Measurements from ENCODE around the gene RGS21.
"Not testable (repeated sequence)": the region's sequence is repeated elsewhere in the genome, so short reads cannot be mapped to it uniquely, and the experiment has no call there.

RGS21 gene, protein sequence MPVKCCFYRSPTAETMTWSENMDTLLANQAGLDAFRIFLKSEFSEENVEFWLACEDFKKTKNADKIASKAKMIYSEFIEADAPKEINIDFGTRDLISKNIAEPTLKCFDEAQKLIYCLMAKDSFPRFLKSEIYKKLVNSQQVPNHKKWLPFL

DNA sequence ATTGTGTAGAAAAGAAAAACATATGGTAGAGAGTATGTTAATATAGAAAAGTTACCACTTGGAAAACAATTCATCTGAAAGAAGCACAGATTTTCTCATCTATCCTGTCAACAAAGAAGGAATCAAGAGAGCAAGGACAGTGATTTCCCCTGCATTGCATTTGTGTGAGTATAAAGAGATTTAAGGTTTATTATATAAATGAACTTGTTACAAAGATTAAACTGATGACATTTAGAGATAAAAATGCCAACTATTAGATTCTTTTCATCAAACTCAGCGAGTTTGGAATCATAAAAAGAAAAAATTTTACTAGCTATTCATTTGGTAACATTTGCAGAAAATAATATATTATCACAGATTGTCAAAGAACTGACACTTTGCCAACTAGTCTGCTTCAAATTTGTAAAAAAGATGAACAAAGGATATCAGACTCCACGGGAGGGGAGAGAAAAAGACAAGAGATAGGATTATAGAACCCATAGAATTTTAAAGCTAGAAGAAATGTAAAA, at the start of gene RGS21:
TSS of gene RGS21 (plus strand) at position 51 of the 509 bp plus-strand sequence. CDS start 26,045 bp downstream, outside the sequence.
- H3K9me3 ChIP-seq (ENCODE audit: control insufficient read depth, insufficient read depth, low read length) = no peaks in the 10 kb centered on the region
- H3K36me3 ChIP-seq (ENCODE audit: insufficient read depth, low read length) = no peaks in the 10 kb centered on the region
- H3K9ac ChIP-seq (ENCODE audit: low read depth, low read length) = no peak within 1 kb of the TSS
- no peaks in the 10 kb centered on the region for H3K4me1 ChIP-seq (ENCODE audit: insufficient read depth, low read length)

DNA sequence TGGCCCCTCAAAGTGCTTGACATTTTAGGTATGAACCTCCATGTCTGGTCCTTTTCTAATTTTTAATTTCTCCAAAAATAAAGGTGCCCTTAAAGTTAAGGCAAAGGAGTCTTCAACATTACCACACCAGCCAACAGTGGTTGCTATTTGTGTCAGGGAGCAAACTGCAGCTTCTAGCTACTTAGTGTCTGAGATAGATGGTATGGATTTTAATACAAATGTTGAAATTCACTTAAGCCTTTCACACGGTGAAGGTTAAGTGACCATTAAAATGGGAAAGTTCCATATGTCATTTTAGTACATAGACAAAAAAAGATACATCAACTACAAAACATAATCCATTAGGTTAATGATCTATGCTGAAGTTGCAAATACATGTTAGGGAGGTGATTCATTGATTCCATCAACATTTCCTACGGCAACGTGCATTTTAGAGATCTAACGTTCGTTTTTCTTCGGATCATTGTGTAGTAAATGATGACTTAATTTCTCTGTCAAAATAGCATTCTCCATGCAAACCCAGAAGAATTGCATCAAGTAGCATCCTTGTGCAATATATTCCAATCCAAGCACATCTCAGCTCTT, 48.2 kb upstream of the RGS21 start:
- Histone ChIP-seq H3K36me3 (ENCODE audit: insufficient read depth, low read length) (no peaks in the 10 kb centered on the region), H3K9ac (ENCODE audit: low read depth, low read length) (no peak overlapping the region), H3K9me3 (ENCODE audit: control insufficient read depth, insufficient read depth, low read length) (no peaks in the 10 kb centered on the region), H3K4me1 (ENCODE audit: insufficient read depth, low read length) (no peaks in the 10 kb centered on the region)

DNA sequence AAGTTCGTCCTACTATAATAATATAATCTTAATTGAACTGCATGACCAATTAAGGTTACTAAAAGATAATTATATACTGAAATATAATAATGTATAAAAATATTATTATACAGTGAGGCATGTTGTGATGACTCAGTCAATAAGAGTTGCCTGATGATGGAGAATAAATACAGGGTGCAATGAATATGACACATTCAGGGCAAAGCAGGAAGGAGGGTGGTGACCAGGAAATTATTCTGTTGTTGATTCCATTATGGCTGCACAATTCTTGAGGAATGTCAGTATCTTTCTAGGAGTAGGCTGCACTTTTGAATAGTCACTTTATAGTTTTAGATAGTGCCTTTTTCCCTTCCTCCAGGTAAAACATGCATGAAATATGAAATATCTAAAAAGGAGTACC, 46.4 kb upstream of the RGS21 start:
- no peaks in the 10 kb centered on the region for H3K36me3 ChIP-seq (ENCODE audit: insufficient read depth, low read length)
- no peaks in the 10 kb centered on the region for H3K9me3 ChIP-seq (ENCODE audit: control insufficient read depth, insufficient read depth, low read length)
- no peak overlapping the region for H3K9ac ChIP-seq (ENCODE audit: low read depth, low read length)
- no peaks in the 10 kb centered on the region for H3K4me1 ChIP-seq (ENCODE audit: insufficient read depth, low read length)

DNA sequence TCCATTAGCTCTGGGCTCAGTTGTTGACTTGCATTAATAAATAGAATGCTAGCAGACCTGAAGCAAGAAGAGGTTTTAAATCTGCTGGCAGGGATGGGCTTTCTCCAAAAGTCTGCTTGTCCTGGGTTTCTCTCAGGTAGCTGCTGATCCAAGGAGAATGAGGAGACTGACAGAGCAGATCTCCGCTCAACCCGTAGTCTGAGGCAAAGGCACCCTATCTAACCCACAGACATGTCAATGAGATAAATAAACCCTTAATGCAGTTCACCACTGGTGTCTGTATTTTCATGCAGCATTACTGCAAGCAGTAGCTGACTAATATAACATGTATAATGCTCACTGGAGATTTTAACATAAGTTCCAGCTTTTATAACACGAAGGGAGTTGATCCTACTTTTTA, 44.1 kb upstream of the RGS21 start:
- Histone ChIP-seq H3K9ac (ENCODE audit: low read depth, low read length) (no peak overlapping the region), H3K4me1 (ENCODE audit: insufficient read depth, low read length) (no peaks in the 10 kb centered on the region), H3K36me3 (ENCODE audit: insufficient read depth, low read length) (no peaks in the 10 kb centered on the region), H3K9me3 (ENCODE audit: control insufficient read depth, insufficient read depth, low read length) (no peaks in the 10 kb centered on the region)

DNA sequence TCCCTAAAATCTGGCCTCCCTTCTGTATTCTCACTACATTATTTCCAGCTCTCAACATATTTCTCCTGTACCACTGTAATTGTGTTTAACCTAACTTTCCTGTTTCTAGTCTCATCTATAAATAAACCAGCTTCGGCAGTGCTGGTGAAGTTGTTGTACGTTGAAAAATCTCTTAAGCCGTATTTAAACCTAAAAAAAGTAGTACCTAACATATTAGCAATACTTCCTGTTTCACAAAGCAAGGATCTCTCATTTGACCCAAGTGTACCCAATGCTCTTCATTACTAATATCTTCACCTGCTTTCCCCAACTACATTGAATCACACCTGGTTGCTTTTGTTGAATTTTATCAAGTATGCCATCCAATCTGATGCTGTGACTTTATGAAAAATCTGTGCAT, 42.2 kb upstream of the RGS21 start:
- no peaks in the 10 kb centered on the region for H3K9me3 ChIP-seq (ENCODE audit: control insufficient read depth, insufficient read depth, low read length)
- H3K4me1 ChIP-seq (ENCODE audit: insufficient read depth, low read length) = no peaks in the 10 kb centered on the region
- no peak overlapping the region for H3K9ac ChIP-seq (ENCODE audit: low read depth, low read length)
- no peaks in the 10 kb centered on the region for H3K36me3 ChIP-seq (ENCODE audit: insufficient read depth, low read length)

DNA sequence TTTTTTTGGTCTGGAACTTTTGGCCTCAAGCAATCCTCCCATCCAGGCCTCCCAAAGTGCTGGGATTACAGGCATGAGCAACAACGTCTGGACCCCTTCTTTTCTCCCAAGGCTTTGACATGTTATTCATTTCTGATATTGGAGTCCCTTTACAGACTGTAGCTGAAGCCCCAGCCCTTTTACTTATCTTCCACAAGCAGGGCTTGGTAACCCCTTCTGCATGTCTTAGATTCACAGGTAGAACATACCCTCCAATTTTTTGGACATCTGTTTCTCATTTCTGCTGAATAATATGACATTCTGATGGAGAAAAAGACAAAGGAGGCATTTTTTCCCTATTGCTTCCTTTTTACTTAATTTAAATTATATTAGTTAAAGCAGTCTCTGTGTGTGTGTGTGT, 39.2 kb upstream of the RGS21 start:
- no peaks in the 10 kb centered on the region for H3K4me1 ChIP-seq (ENCODE audit: insufficient read depth, low read length)
- H3K9ac ChIP-seq (ENCODE audit: low read depth, low read length) = no peak overlapping the region
- peaks cover 3% of the 10 kb centered on the region; the same call in 1 of the 2 replicates for H3K9me3 ChIP-seq (ENCODE audit: control insufficient read depth, insufficient read depth, low read length)
- H3K36me3 ChIP-seq (ENCODE audit: insufficient read depth, low read length) = no peaks in the 10 kb centered on the region

DNA sequence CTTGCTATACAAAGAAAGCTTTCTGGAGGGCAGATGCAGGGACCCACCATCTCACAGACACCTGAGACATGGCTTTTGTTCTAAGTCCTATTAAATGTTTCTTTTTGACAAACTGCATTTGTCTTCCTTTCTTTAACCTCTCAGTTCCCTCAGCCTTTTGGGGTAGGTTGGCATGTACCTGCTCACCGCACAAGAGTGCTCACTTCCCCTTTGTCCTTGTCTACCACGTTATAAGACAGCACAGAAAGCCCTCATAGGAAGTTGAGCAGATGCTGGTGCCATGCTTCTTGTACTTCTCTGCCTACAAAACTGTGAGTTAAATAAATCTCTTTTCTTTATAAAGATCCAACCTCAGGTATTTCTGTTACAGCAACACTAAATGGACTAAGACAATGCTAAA, 31.9 kb upstream of the RGS21 start:
- Histone ChIP-seq H3K9ac (ENCODE audit: low read depth, low read length) (no peak overlapping the region), H3K4me1 (ENCODE audit: insufficient read depth, low read length) (no peaks in the 10 kb centered on the region), H3K9me3 (ENCODE audit: control insufficient read depth, insufficient read depth, low read length) (peaks cover 3% of the 10 kb centered on the region)

DNA sequence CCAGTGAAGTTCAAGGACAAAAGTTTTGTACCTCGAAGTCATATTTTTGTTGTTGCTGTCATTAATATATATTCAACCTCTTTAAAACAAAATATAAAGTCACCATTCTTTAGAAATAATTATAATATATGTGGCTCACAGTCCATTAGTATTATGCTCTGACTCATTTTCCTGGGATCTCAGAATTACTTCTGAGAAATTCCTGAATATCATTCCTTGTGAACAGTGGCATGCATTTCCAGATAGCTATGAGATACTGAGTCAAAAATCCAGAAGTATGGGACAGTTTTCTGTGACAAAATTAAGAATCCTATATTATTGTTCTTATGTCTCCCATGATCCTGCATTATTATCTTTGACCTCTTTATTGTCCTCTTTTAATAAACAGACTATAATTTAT, 13.8 kb upstream of the RGS21 start:
- Histone ChIP-seq H3K9me3 (ENCODE audit: control insufficient read depth, insufficient read depth, low read length) (peaks cover 4% of the 10 kb centered on the region; the same call in 1 of the 2 replicates), H3K4me1 (ENCODE audit: insufficient read depth, low read length) (no peaks in the 10 kb centered on the region), H3K9ac (ENCODE audit: low read depth, low read length) (no peak overlapping the region), H3K36me3 (ENCODE audit: insufficient read depth, low read length) (no peaks in the 10 kb centered on the region)

More for the DNA sequence above, 31.9 kb upstream of the RGS21 start:
- H3K36me3 ChIP-seq (ENCODE audit: insufficient read depth, low read length) = no peaks in the 10 kb centered on the region

DNA sequence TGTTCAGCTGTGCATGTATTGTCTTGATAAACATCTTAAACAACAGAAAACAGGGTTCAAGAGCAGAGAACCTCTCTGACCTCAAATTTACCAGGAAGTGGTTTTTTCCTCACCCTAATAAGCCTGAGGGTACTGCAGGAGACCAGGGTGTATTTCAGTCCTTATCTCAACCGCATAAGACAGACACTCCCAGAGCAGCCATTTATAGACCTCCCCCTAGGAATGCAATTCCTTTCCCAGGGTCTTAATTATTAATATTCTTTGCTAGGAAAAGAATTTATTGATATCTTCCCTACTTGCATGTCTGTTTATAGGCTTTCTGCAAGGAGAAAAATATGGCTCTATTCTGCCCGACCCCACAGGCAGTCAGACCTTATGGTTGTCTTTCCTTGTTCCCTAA, 8.5 kb upstream of the RGS21 start:
- H3K9me3 ChIP-seq (ENCODE audit: control insufficient read depth, insufficient read depth, low read length); H3K4me1 ChIP-seq (ENCODE audit: insufficient read depth, low read length); H3K9ac ChIP-seq (ENCODE audit: low read depth, low read length); H3K36me3 ChIP-seq (ENCODE audit: insufficient read depth, low read length): not testable (repeated sequence)

DNA sequence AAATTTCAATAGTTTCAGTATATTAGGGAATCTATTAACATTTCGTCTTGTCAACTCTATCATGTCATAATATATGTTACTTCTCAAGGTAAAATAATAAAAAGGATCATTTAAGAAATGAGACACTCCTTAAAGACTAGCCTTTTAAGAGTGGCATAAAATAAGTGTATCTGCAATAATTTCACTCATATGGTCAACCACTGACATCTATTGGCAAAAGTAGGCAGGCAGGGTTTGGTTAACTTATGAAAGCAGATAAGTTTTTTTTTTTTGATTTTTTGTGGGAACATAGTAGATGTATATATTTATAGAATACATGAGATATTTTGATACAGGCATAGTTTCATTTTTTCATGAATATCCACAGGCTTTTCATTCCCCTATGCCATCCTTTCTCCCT, 5.5 kb upstream of the RGS21 start:
- peaks cover 4% of the 10 kb centered on the region; the same call in 1 of the 2 replicates for H3K9me3 ChIP-seq (ENCODE audit: control insufficient read depth, insufficient read depth, low read length)

DNA sequence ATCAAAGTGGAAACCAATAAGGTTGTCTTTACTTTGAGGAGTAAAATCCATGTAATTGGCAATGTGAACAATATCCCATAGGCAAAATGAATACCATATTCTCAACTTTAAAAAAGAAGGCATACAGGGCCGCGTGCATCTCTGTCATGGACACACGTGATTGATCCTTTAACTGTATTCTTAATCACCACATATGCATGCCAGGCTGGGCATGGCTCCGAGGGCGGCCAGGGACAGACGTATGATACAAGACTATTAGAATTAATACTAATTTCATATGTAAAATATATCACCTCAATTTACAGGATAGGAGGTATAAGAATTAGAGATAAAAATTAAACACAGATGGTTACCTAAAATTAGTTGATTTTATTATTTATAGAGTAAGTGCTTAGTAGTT, 11.2 kb downstream of the RGS21 start:
- Histone ChIP-seq H3K9me3 (ENCODE audit: control insufficient read depth, insufficient read depth, low read length) (no peaks in the 10 kb centered on the region), H3K9ac (ENCODE audit: low read depth, low read length) (no peak overlapping the region), H3K4me1 (ENCODE audit: insufficient read depth, low read length) (no peaks in the 10 kb centered on the region), H3K36me3 (ENCODE audit: insufficient read depth, low read length) (no peaks in the 10 kb centered on the region)

More for the DNA sequence above, 5.5 kb upstream of the RGS21 start:
- no peak overlapping the region for H3K9ac ChIP-seq (ENCODE audit: low read depth, low read length)
- no peaks in the 10 kb centered on the region for H3K36me3 ChIP-seq (ENCODE audit: insufficient read depth, low read length)
- no peaks in the 10 kb centered on the region for H3K4me1 ChIP-seq (ENCODE audit: insufficient read depth, low read length)

DNA sequence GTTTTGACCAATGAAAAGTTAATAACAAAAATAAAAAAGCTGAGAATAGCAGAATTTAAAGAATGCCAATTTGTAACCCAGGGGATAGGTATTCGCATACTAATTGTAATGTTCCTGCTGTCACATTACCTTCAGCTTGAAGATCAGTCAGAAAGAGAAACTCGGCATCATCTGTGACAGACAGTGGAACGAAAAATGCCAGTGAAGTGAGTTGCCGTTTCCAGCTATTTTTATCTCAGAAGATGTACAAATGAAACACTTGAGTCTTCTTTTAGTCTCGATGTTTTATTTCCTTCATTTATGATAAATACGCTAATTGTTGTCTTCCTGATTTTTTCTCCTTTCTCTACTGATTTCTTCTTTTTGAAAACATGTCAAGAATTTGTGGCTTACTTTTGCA, 26.1 kb downstream of the RGS21 start:
- Histone ChIP-seq H3K9ac (ENCODE audit: low read depth, low read length) (no peak overlapping the region), H3K9me3 (ENCODE audit: control insufficient read depth, insufficient read depth, low read length) (no peaks in the 10 kb centered on the region; the same call in 1 of the 2 replicates), H3K36me3 (ENCODE audit: insufficient read depth, low read length) (no peaks in the 10 kb centered on the region), H3K4me1 (ENCODE audit: insufficient read depth, low read length) (no peaks in the 10 kb centered on the region)

DNA sequence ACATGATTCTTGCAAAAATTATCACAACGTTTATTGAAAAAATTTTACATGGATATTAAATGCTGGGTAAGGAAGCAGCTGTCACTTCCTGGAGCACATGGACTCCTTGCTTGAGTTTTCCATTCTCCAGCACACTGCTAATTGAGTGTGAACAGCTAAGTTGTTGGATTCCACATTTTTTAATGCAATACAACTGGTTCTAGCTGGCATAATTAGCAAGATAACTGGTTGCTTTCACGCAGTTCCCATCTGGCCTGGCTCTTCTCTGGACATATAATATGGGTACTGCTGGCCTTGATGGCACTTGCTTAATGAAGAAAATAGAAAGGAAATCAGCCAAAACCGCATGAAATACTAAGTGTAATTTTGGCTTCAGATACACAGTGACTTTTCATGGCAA, 26.6 kb downstream of the RGS21 start:
- H3K9me3 ChIP-seq (ENCODE audit: control insufficient read depth, insufficient read depth, low read length) = no peaks in the 10 kb centered on the region; the same call in 1 of the 2 replicates
- no peaks in the 10 kb centered on the region for H3K36me3 ChIP-seq (ENCODE audit: insufficient read depth, low read length)
- no peak overlapping the region for H3K9ac ChIP-seq (ENCODE audit: low read depth, low read length)
- H3K4me1 ChIP-seq (ENCODE audit: insufficient read depth, low read length) = no peaks in the 10 kb centered on the region

DNA sequence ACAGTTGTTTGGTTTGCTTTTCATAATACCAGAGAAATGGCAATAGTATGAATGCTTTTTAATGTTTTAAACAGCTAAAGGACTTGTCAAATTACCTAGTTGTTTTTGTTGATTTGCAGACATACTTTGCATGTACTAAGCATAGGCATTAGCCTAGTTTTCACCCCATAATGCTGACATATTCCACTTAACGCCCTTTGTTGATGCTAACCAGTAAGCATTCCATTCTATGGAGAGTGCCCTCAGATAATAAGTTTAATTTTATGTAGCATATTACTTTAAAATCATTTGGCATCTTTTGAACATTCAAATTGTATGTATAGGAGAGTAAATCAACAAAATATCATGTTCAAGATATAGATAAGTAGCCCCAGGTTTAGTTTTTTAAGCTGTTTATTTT, 32.5 kb downstream of the RGS21 start:
- H3K9me3 ChIP-seq (ENCODE audit: control insufficient read depth, insufficient read depth, low read length) = no peaks in the 10 kb centered on the region
- H3K4me1 ChIP-seq (ENCODE audit: insufficient read depth, low read length) = no peaks in the 10 kb centered on the region
- no peak overlapping the region for H3K9ac ChIP-seq (ENCODE audit: low read depth, low read length)
- H3K36me3 ChIP-seq (ENCODE audit: insufficient read depth, low read length) = no peaks in the 10 kb centered on the region

DNA sequence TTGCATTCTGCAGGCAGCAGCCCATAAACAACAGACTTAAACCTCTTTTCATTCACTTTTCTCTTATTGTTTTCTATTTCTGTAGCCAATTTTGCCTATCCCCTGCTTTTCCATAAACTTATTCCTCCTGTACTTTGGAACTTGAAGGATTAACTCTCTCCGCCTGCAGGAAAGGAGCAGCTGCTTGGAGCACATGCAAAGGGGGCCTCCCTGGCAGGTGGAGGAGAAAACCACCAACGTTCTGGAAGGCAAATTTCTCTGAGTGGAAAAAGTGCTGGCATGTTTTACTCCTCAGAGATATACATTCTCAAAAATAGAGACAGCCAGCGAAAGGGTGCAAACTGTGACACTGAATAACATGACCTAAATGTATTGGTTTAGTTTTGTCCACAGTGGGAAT, 33.6 kb downstream of the RGS21 start:
- no peaks in the 10 kb centered on the region for H3K36me3 ChIP-seq (ENCODE audit: insufficient read depth, low read length)
- H3K9ac ChIP-seq (ENCODE audit: low read depth, low read length) = no peak overlapping the region
- H3K4me1 ChIP-seq (ENCODE audit: insufficient read depth, low read length) = no peaks in the 10 kb centered on the region
- no peaks in the 10 kb centered on the region for H3K9me3 ChIP-seq (ENCODE audit: control insufficient read depth, insufficient read depth, low read length)

All from ES-I3 (cell line).